GM19463 (cell line): ENCODE results near the gene GOPC.
"Not testable (repeated sequence)": the region's sequence is repeated elsewhere in the genome, so short reads cannot be mapped to it uniquely, and the experiment has no call there.

Source experiments
- ATAC-seq: cut with Tn5 transposase; IDR thresholded peaks from one replicate; pipeline ENCODE4 v1.9.1; 2021; ENCODE audit warnings: mild to moderate bottlenecking, moderate library complexity; ENCODE audit not compliant: unreplicated experiment

GOPC gene

GRCh38 chr6:117518870-117519269 lies 83.4 kb downstream of the GOPC start:
- no peak for ATAC-seq

DNA sequence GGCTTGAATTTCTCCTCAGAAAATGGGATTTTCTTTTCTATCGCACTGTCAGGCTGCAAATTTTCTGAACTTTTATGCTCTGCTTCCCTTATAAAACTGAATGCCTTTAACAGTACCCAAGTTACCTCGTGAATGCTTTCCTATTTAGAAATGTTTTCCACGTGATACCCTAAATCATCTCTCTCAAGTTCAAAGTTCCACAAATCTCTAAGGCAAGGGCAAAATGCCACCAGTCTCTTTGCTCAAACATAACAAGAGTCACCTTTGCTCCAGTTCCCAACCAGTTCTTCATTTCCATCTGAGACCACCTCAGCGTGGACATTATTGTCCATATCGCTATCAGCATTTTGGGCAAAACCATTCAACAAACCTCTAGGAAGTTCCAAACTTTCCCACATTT lies 84.3 kb downstream of the GOPC start:
- not testable (repeated sequence) for ATAC-seq

GRCh38 chr6:117515326-117515725 lies 87.0 kb downstream of the GOPC start:
- no peak for ATAC-seq

GRCh38 chr6:117514655-117515054 lies 87.7 kb downstream of the GOPC start:
- ATAC-seq = no peak

- ATAC-seq = no peak
These were observed 88.4 kb downstream of the GOPC start for GRCh38 chr6:117513778-117514365.

DNA sequence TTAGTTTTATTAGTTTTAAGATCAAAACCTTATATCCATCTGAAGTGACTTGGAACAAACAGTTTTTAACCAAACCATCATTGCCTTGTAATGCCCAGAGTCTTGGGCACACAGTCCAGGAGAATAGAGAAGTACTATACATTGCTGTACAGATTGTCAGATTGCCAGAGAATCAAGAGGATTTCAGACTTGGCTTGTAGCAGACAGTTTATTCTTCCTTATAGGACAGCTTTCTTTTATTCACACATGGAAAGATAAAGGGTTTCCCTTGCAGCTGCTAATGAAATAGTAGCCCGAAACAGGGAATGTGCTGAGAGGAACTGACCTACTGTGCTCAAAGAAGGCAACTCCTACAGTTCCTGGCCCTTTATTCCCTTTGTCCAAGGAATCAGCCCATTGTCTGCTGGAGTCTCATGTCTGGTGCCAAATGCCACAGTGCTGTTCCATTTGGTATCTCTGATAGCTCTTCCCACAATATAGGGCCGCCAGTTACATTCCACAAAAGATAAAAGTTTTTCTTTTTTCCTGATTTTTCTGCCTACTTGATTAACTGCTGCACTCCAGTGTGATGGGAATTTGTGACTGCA lies 89.2 kb downstream of the GOPC start:
- no peak for ATAC-seq

GRCh38 chr6:117512056-117512828 lies 90.1 kb downstream of the GOPC start:
- ATAC-seq = no peak
